Tongue (tissue), 2 donors: Measurements from ENCODE around the gene NOD2. TPM values are rescaled to one million over a fixed set of nuclear protein-coding genes. Genes with fewer than 3 reads are reported as not detected.

Experiments
- DNase-seq: peaks from one replicate; pipeline ENCODE4 v3.0.0-alpha.2; 2015
- total RNA-seq: library from RNA; depleted of rRNA; stranded (reverse); fragments of >200 nt; gene quantifications from one replicate; pipeline ENCODE4 v1.2.3, GENCODE V29; 2014

NOD2 gene
- 2.5 TPM for total RNA-seq

GRCh38 chr16:50692999-50693781, at the start of gene NOD2:
Gene NOD2 (plus strand): TSS chr16:50693606. CDS start chr16:50699496, 5,890 bp downstream.
- DNase-seq: no peak

GRCh38 chr16:50644245-50644644, 49.2 kb upstream of the NOD2 start:
- DNase-seq: no peak

GRCh38 chr16:50644729-50645128, 48.7 kb upstream of the NOD2 start:
- peak; percentile 69 for DNase-seq

DNA sequence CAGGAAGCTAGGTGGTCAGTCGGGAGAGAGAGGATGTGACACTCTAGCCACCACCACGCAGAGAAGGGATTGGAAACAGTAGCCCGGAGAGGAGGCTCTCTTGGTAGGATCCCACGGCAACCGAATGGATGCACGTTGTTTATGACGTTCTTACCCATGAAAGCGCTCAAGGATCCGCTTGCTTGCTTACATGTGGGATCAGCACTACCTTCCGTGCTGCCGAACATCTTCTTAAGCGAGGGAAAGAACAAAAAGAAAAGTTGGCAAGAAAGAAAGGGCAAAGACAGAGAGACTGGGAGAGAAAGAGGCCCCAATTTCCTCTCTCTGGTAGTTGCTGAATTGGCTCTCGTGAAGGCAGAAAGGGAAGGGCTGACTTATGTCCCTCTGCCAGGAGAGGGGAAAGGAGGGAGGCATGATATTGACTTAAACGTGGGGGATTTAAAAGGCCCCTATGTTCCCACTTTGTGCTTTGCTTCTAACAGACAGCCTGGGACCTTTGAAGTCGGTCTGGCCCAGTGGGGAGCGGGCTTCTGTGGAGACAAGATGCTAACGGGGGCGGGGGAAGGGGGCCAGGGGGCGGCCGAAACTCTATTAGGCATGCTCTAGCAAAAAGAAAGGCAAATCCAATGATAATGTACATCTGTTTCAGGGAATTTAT, 47.7 kb upstream of the NOD2 start:
- DNase-seq: peak; percentile 48

GRCh38 chr16:50646345-50646744, 47.1 kb upstream of the NOD2 start:
- no peak for DNase-seq

DNA sequence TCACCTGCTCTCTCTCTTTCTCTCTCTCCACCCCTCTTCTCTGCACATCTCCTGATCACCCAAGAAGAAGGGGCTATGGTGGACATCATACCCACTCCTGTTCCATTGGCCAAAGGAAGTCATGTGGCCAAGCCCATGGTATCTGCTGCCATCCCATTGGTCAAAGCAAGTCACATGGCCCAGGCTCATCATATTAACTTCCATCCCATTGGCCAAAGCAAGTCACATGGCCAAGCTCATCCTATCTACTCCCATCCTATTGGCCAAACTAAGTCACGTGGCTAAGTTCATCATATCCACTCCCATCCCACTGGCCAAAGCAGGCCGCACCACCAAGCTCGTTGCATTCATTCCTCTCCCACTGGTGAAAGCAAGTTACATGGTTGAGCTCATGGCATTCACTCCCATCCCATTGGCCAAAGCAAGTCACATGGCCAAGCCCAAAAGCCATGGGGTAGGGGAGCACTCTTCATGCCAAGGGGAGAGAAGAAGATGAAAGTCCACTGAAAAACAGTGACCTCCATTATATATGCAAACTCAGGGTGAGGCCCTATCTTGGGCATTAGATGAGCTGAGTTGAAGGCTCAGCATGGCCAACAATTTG, 41.5 kb upstream of the NOD2 start:
- no peak for DNase-seq

DNA sequence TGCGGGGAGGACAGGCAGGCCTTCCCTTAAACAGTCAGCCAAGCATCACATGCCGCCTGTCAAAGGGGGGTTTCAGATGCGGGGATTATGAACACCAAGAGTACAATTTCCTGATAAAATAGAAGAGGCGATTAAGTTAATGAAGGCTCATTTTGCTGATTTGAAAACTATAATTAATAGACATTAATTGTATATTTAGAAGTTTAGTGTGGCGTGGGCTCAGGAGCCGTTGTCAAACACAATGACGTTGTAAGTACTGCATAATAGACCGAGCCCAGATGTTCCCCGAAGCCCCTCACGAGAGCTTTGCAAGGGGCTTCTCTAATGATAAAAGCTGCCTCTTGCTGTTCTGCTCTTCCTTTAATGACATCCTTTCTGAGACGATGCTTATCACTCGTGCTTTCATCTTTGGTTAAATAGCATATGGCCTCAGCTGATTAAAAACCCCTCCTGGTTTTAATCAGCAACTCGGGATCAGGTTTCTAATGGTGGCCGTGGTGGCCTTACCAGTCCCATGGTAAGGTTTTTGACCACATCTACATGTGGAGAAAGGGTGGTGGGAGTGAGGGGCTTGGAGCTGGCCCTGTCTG, 40.5 kb upstream of the NOD2 start:
- no peak for DNase-seq

GRCh38 chr16:50653633-50654519, 39.5 kb upstream of the NOD2 start:
- DNase-seq: peak; percentile 19

GRCh38 chr16:50655558-50656055, 37.8 kb upstream of the NOD2 start:
- DNase-seq: no peak

DNA sequence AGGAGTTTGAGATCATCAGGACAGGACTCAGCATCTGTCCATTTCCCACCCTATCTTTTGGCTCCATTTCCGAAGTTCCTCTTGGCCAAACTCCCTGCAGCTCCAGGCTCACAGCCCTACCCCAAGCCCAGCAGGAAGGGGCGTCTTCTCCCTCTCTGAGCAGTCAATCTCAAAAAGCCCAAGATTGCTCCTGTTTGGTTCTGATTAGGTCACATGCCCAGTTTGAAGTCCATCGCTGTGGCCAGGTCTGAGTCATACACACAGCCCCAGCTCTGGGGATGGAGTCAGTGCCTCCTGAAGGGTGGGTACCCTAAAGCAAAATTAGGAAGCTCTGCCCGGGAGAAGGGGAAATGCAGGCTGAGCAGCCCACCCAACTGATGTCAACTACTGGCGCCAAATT, 36.2 kb upstream of the NOD2 start:
- no peak for DNase-seq

DNA sequence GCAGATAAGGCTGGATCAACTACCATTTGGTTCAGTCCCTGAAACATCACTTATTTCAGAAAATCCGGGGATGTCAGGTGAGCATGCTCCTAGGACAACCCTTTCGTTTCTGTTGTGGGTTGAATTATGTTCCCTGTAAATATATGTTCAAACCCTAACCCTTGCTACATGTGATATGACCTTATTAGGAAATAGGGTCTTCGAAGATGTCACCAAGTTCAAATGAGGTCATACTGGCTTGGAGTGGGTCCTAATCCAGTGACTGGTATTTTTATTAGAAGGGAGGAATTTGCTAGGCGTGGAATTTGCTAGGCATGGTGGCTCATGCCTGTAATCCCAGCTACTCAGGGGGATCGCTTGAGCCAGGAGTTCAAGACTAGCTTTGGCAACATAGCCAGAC, 33.6 kb upstream of the NOD2 start:
- no peak for DNase-seq

GRCh38 chr16:50662306-50662940, 31.0 kb upstream of the NOD2 start:
- DNase-seq: peak; percentile 30

DNA sequence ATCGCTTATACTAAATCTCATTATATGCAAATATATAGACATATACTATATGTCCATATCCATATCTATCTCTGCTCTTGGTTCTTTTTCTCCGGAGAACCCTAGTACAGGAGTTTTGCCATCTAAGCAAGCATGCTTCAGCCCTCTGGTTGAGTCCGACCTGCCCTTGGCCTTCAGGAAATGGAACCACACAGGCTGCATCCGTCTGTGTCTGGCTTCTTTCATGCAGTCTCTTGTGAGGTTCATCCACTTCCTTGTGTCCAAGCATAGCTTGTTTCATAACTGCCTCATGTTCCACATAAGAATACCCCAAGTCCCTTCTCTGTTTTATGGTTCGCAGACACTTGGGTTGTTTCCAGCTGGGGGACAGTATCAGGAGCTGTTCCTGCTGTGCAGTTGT, 29.1 kb upstream of the NOD2 start:
- no peak for DNase-seq

DNA sequence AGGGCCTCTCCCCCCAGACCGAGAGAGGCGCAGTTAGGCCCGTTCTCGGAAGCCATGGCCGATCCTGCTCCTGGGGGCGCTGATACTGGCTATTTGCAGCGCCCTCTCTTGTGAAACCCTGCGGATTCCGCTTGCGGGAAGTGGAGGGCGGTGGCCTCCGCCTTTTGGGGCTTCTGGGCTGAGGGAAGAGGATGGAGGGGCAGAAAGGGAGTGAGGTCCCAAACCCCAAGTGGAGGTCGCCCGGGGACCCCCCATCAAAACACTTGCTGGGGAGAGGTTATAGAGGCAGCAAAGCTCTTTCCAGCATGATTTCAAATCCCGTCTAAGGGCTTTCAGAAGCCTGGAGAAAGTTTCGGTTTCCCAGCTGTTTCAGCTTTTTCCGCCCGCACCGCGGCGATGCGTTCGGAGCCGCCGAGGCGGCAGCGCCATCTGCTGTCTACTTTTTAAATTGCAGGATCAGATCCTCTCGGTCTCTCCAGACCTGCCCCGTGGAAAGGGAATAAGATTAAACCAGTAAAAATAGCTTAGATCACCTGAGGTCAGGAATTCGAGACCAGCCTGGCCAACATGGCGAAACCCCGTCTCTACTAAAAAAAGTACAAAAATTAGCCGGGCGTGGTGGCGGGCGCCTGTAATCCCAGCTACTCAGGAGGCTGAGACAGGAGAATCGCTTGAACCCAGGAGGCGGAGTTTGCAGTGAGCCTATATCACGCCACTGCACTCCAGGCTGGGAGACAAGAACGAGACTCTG, 28.1 kb upstream of the NOD2 start:
- peak; percentile 92 for DNase-seq

DNA sequence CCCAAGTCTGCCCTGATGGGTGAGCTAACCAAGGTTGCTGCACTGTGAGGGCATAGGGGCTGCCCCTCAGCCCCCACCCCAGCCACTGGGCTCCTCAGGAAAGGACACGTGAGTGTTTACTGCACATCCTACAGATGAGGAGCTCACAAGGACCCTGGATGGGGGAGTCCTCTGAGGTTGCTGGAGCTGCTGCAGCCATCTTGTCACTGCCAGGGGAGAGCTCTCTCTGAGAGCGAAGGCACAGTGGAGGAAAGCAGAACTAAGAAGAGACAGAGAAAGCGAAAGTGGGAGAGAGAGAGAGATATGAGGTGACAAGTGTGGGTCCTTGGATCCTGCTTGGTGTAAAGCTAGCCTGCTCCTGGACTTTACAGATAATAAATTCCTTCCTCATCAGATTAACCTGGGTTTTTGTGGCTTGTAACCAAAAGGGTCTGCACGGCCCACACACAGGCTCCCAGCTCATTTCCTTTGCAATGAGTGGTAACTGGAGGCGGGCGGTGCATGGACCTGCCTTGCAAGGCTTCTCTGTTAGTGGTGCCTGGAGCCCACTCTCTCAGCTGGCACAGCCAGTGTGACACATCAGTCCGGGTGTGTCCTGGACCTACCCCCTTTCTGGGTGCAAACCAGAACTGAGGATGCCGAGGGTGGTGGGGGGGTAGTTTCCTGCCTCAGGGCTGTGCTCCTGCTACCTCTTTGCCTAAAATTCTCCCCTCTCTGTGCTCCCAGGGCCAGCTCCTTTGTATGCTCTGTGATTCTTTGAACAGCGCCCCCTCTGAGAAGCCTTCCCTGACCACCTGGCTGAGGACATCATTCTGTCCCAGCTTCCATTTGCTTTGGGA, 26.5 kb upstream of the NOD2 start:
- no peak for DNase-seq

GRCh38 chr16:50667497-50668367, 25.7 kb upstream of the NOD2 start:
- peak; percentile 25 for DNase-seq

DNA sequence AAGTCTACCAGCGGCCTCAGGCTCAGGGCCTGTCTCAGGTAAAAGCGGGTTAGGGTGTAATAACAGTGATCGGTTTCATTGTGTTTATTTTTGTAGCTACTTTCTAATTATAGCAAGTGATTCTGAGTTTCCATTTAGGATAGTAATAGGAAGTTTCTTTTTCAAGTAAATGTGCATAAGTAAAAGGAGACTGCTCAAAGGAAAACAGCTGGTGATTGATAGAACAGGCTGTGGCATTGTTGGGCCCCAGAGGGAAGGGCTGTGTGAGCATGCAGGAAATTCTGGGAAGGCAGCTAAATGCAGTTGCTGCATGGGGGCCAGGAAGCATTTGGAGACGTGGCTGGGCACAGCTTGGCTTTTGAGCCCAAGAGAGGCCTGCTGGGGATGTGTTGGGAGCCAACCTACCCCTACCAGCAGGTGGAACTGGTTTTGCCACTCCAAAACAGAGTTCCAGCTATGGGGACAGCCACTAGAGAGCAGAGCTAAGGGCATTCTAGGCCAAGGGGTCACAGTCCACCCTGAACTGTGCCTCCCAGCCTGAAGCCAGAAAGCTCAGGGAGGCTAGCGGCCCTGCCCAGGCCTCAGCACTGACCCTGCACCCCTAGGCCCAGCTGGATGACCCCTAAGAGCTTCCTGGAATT, 24.9 kb upstream of the NOD2 start:
- peak; percentile 84 for DNase-seq

DNA sequence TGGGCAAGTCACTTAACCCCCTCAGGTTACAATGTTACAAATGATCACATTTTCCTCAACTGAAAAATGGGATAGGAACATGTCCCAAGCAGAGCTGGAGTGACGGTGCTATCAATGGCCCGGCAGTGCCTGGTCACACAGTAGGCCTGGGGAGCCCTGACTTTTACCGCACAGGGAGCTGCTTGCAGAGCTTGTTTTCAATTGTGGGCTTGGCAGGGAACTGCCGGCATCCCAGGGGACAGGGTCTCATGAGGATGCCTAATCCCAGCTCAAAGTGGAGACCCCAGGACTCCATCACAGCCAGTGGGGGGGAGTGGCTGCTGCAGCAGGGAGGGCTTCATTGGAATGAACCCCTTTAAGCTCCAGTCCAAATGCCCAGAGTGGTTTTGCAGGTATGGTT, 23.7 kb upstream of the NOD2 start:
- DNase-seq: no peak
